ENCODE results near the gene RNF11.

RNF11 gene

DNA sequence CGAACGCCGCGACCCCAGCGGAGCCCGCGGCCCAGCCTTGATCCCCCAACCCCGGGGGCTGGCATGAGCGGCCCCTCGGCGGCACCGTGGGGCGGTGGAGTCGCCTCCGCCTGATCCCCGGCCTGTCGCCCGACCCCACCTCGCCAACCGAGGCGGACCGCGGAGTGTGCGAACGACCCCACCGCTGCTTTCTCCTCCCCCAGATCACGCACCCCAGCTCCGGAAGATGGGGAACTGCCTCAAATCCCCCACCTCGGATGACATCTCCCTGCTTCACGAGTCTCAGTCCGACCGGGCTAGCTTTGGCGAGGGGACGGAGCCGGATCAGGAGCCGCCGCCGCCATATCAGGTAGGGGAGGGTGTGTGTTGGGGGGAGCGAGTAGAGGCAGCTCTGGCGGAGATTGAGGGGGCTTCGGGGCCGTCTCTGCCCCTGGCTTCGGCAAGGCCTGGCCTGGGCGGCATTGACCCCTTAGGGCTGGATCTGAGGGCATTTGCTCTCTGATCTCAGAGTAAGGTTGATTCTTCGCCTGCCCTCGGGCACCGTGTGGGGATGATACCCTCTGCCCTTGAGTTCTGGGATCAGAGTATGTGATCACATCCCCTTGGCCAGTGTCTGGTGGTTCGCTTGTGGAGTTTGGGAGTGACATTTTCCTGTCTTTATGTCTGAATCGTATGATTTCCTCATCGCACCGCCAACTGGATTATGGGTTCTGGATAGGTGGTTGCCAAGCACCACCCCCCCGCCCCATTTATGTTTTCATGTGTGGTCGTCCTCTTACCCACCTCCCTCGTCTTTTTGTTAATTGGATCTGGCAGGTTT is 668 bp downstream of the RNF11 start:
- TF ChIP-seq, protein P1, sequence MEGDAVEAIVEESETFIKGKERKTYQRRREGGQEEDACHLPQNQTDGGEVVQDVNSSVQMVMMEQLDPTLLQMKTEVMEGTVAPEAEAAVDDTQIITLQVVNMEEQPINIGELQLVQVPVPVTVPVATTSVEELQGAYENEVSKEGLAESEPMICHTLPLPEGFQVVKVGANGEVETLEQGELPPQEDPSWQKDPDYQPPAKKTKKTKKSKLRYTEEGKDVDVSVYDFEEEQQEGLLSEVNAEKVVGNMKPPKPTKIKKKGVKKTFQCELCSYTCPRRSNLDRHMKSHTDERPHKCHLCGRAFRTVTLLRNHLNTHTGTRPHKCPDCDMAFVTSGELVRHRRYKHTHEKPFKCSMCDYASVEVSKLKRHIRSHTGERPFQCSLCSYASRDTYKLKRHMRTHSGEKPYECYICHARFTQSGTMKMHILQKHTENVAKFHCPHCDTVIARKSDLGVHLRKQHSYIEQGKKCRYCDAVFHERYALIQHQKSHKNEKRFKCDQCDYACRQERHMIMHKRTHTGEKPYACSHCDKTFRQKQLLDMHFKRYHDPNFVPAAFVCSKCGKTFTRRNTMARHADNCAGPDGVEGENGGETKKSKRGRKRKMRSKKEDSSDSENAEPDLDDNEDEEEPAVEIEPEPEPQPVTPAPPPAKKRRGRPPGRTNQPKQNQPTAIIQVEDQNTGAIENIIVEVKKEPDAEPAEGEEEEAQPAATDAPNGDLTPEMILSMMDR (conservative IDR thresholded peaks at IDR 0.05; ENCODE audit: low read depth, low read length): no peak
- DNase-seq (ENCODE audit: low read depth): no peak
- H3K4me3 ChIP-seq (ENCODE audit: low read length): peak overlapping the region; percentile 84

- TF ChIP-seq, protein P1 (conservative IDR thresholded peaks at IDR 0.05; ENCODE audit: low read depth, low read length): no peak
- no peak for DNase-seq (ENCODE audit: low read depth)
- peak overlapping the region; percentile 84 for H3K4me3 ChIP-seq (ENCODE audit: low read length)
These were observed 1.4 kb downstream of the RNF11 start for GRCh38 chr1:51237351-51238033.

GRCh38 chr1:51238034-51238403 is 1.9 kb downstream of the RNF11 start:
- TF ChIP-seq, protein P1 (conservative IDR thresholded peaks at IDR 0.05; ENCODE audit: low read depth, low read length): no peak
- H3K4me3 ChIP-seq (ENCODE audit: low read length): peak overlapping the region; percentile 84
- DNase-seq (ENCODE audit: low read depth): no peak

DNA sequence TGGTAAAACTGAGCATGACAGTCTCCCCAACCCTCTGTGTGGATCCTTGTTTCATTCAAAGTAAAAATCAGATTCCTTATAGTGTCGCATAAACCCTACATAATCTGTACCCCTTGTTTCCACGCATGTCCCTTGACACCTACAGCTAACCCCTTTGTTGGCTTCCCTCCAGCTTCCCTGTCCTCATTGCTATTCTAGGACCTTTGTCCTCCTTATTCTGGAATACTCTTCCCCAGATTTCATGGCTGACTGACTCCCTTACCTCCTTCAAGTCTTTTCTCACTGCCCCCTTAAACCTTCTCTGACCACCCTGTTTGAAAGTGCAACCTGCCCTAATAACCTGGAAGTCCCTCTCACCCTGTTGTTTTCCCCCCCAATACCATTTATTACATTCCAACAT is 4.0 kb downstream of the RNF11 start:
- no peak for DNase-seq (ENCODE audit: low read depth)
- no peak overlapping the region for H3K4me3 ChIP-seq (ENCODE audit: low read length)
- TF ChIP-seq, protein P1 (conservative IDR thresholded peaks at IDR 0.05; ENCODE audit: low read depth, low read length): no peak

GRCh38 chr1:51241119-51241518 is 5.0 kb downstream of the RNF11 start:
- DNase-seq (ENCODE audit: low read depth): no peak
- TF ChIP-seq, protein P1 (conservative IDR thresholded peaks at IDR 0.05; ENCODE audit: low read depth, low read length): no peak
- no peak overlapping the region for H3K4me3 ChIP-seq (ENCODE audit: low read length)

DNA sequence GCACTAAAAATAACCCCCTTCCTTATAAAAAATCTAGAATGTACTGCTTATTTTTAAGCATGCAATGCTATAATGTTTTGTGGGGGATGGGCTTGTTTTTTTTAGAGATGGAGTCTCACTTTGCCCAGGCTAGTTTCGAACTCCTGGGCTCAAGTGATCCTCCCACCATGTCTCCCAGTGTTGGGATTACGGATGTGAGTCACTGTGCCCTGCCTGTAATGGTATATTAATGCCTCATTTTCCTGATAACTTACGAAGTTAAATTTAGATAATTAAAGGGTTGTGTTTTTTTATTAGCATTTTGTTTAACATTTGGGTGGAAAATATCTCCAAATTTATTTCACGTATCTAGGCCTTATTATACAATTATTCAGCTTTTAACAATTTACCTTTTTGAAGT is 6.5 kb downstream of the RNF11 start:
- H3K4me3 ChIP-seq (ENCODE audit: low read length): no peak overlapping the region
- DNase-seq (ENCODE audit: low read depth): no peak
- TF ChIP-seq, protein P1 (conservative IDR thresholded peaks at IDR 0.05; ENCODE audit: low read depth, low read length): no peak

GRCh38 chr1:51247022-51247421 is 10.9 kb downstream of the RNF11 start:
- H3K4me3 ChIP-seq (ENCODE audit: low read length): no peak overlapping the region
- DNase-seq (ENCODE audit: low read depth): no peak
- TF ChIP-seq, protein P1 (conservative IDR thresholded peaks at IDR 0.05; ENCODE audit: low read depth, low read length): no peak

Data from retinal pigment epithelial cell (primary cell).